GM23338 (cell line): ENCODE data around the gene RELB. TPM values are rescaled to one million over a fixed set of nuclear protein-coding genes. Genes with fewer than 3 reads are reported as not detected.

ENCODE experiments used
- ATAC-seq: fragments of 200-7000 bp; cut with Tn5 transposase; 3 replicates; pipeline ENCODE4 v1.9.1; 2020
- DNase-seq: peaks from one replicate; pipeline ENCODE4 v3.0.0-alpha.2; 2015; ENCODE audit warnings: low spot score
- H2AFZ ChIP-seq: fragments of 200-600 bp; sonication (generic); 2 replicates; pipeline ENCODE4 v1.8.0; 2016; ENCODE audit warnings: antibody characterized with exemption, mild to moderate bottlenecking, moderate library complexity
- H3F3A ChIP-seq: fragments of 200-600 bp; sonication (generic); replicated peaks from 2 replicates; pipeline ENCODE4 v1.8.0; 2017; ENCODE audit warnings: antibody characterized with exemption, mixed run types, low read depth
- H3K27ac ChIP-seq: fragments of 200-600 bp; sonication (generic); 2 replicates; pipeline ENCODE4 v1.6.1; 2016; ENCODE audit warnings: low read depth
- H3K27me3 ChIP-seq: fragments of 200-600 bp; sonication (generic); 2 replicates; pipeline ENCODE4 v1.8.0; 2016; ENCODE audit warnings: mild to moderate bottlenecking, mixed run types, moderate library complexity; ENCODE audit not compliant: insufficient read depth
- H3K36me3 ChIP-seq: fragments of 200-600 bp; sonication (generic); 2 replicates; pipeline ENCODE4 v1.8.0; 2016; ENCODE audit warnings: mild to moderate bottlenecking; ENCODE audit not compliant: insufficient read depth
- H3K4me1 ChIP-seq: fragments of 200-600 bp; sonication (generic); 2 replicates; pipeline ENCODE4 v1.8.0; 2016; ENCODE audit warnings: mild to moderate bottlenecking, moderate library complexity; ENCODE audit not compliant: insufficient read depth
- H3K4me2 ChIP-seq: fragments of 200-600 bp; sonication (generic); 2 replicates; pipeline ENCODE4 v1.7.1; 2017; ENCODE audit warnings: mixed run types
- H3K4me3 ChIP-seq: fragments of 200-600 bp; sonication (generic); 2 replicates; pipeline ENCODE4 v1.6.1; 2016; ENCODE audit warnings: mixed run types
- H3K79me2 ChIP-seq: fragments of 200-600 bp; sonication (generic); replicated peaks from 2 replicates; pipeline ENCODE4 v1.8.0; 2017; ENCODE audit warnings: mild to moderate bottlenecking; ENCODE audit not compliant: insufficient read depth
- H3K9me2 ChIP-seq: fragments of 200-600 bp; sonication (generic); 2 replicates; pipeline ENCODE4 v1.8.0; 2017; ENCODE audit not compliant: insufficient read depth
- H4K20me1 ChIP-seq: fragments of 200-600 bp; sonication (generic); replicated peaks from 2 replicates; pipeline ENCODE4 v1.8.0; 2017; ENCODE audit warnings: mild to moderate bottlenecking; ENCODE audit not compliant: insufficient read depth
- H3K27ac Mint-ChIP-seq: 2 replicates; pipeline ENCODE4 v1.8.0; 2020; ENCODE audit warnings: inconsistent platforms, mild to moderate bottlenecking, moderate library complexity, mixed read lengths
- H3K27me3 Mint-ChIP-seq: 3 replicates; pipeline ENCODE4 v1.8.0; 2022; ENCODE audit warnings: low read depth, mild to moderate bottlenecking, moderate library complexity, mixed read lengths, inconsistent platforms; ENCODE audit not compliant: insufficient read depth, poor library complexity
- H3K36me3 Mint-ChIP-seq: 3 replicates; pipeline ENCODE4 v1.8.0; 2021; ENCODE audit warnings: low read depth, mild to moderate bottlenecking, inconsistent platforms, moderate library complexity, mixed read lengths
- H3K4me1 Mint-ChIP-seq: 3 replicates; pipeline ENCODE4 v1.8.0; 2020; ENCODE audit warnings: mild to moderate bottlenecking, inconsistent platforms, mixed read lengths
- H3K4me3 Mint-ChIP-seq: 3 replicates; pipeline ENCODE4 v1.8.0; 2021; ENCODE audit warnings: moderate library complexity, mild to moderate bottlenecking, inconsistent platforms, mixed read lengths
- H3K9me3 Mint-ChIP-seq: 3 replicates; pipeline ENCODE4 v1.8.0; 2020; ENCODE audit warnings: moderate library complexity, mild to moderate bottlenecking, inconsistent platforms, mixed read lengths
- CREB1 ChIP-seq: fragments of 250-450 bp; sonication (Bioruptor Pico); IDR thresholded peaks from 2 replicates; pipeline ENCODE4 v1.5.0; 2020; ENCODE audit warnings: low read depth, mild to moderate bottlenecking, moderate library complexity
- CTCF ChIP-seq, 2 experiments: fragments of 200-600 bp in 1 of 2; sonication (generic) in 1 of 2; conservative IDR thresholded peaks; 2 replicates each; pipeline versions ENCODE4 v1.5.1 to v1.6.1; 2016 to 2017; ENCODE audit warnings: antibody characterized with exemption in 2 of 2, low read depth in 2 of 2, mild to moderate bottlenecking in 2 of 2, moderate library complexity in 1 of 2
- ETS1 ChIP-seq: IDR thresholded peaks from 2 replicates; pipeline ENCODE4 v1.6.1; 2016; ENCODE audit warnings: antibody characterized with exemption
- EZH2 ChIP-seq: fragments of 200-600 bp; sonication (generic); IDR thresholded peaks from one replicate; pipeline ENCODE4 v1.8.0; 2017; ENCODE audit warnings: antibody characterized with exemption, mild to moderate bottlenecking, low read depth; ENCODE audit not compliant: unreplicated experiment
- EZH2phosphoT487 ChIP-seq: fragments of 200-600 bp; sonication (generic); IDR thresholded peaks from one replicate; pipeline ENCODE4 v1.8.1; 2018; ENCODE audit warnings: antibody characterized with exemption; ENCODE audit not compliant: unreplicated experiment
- JUNB ChIP-seq: IDR thresholded peaks from one replicate; pipeline ENCODE4 v1.6.1; 2016; ENCODE audit warnings: antibody characterized with exemption; ENCODE audit not compliant: unreplicated experiment
- NANOG ChIP-seq: IDR thresholded peaks from 2 replicates; pipeline ENCODE4 v1.6.1; 2016; ENCODE audit warnings: antibody characterized with exemption, borderline replicate concordance
- POLR2AphosphoS5 ChIP-seq: IDR thresholded peaks from 2 replicates; pipeline ENCODE4 v1.6.1; 2016; ENCODE audit warnings: antibody characterized with exemption, low read depth
- REST ChIP-seq: IDR thresholded peaks from one replicate; pipeline ENCODE4 v1.6.1; 2018; ENCODE audit warnings: antibody characterized with exemption; ENCODE audit not compliant: unreplicated experiment
- STAT1 ChIP-seq: IDR thresholded peaks from one replicate; pipeline ENCODE4 v1.6.1; 2016; ENCODE audit warnings: antibody characterized with exemption; ENCODE audit not compliant: unreplicated experiment
- ZNF114 ChIP-seq: fragments of 250-450 bp; sonication (Bioruptor Pico); IDR thresholded peaks from 2 replicates; pipeline ENCODE4 v1.5.0; 2020; ENCODE audit warnings: mild to moderate bottlenecking, moderate library complexity
- ZNF331 ChIP-seq: fragments of 250-450 bp; sonication (Bioruptor Pico); IDR thresholded peaks from 2 replicates; pipeline ENCODE4 v1.5.0; 2020; ENCODE audit warnings: low read depth, mild to moderate bottlenecking, moderate library complexity
- polyA plus RNA-seq: library from polyadenylated mRNA; unstranded; fragments of >200 nt; fragmentation: Nextera tagmentation; extraction: Ambion mirVana; gene quantifications from 2 replicates; pipeline ENCODE4 v1.2.1, GENCODE V29; 2016
- total RNA-seq: library from RNA; depleted of rRNA; stranded (reverse); fragments of >200 nt; shearing (Covaris generic); gene quantifications from 2 replicates; pipeline ENCODE4 v1.2.3, GENCODE V29; 2014
- TF ChIP-seq, protein P1 (sequence below): fragments of 250-450 bp; sonication (Bioruptor Pico); IDR thresholded peaks from 2 replicates; pipeline ENCODE4 v1.5.0; 2020; ENCODE audit warnings: mild to moderate bottlenecking, moderate library complexity

RELB gene
- total and polyA plus RNA-seq, 2 experiments from 2014 or later: 7.9 to 13.1 TPM

DNA sequence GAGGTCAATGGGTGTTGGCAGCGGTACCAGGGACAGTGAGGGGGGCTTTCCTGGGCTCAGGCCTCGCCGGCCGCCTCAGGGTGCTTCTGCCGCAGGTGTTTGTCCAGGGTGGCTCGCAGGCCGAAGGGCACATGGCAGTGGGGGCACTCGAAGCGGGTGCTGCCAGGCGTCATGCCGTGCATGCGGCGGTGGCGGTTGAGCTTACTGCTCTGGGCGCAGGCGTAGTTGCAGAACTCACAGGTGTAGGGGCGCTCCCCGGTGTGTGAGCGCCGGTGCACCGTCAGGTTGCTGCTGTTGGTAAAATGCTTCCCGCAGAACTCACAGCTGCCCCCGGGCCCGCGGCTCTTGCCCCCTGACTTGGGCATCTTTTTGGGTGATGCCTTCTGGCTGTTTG lies 70.3 kb downstream of the RELB start:
- peaks cover 17% of the 10 kb centered on the region for H4K20me1 ChIP-seq
- peaks cover 30% of the 10 kb centered on the region for H3K79me2 ChIP-seq
- H3K4me1 Mint-ChIP-seq: peaks cover 12% of the 10 kb centered on the region; the same call in 2 of the 3 replicates
- H3K27me3 ChIP-seq: no peaks in the 10 kb centered on the region
- H3K4me3 ChIP-seq: no peak overlapping the region
- H3K27ac Mint-ChIP-seq: no peak overlapping the region
- no peak overlapping the region for H2AFZ ChIP-seq
- no peak overlapping the region for H3K4me3 Mint-ChIP-seq
- H3K4me2 ChIP-seq: no peak overlapping the region
- H3F3A ChIP-seq: peaks cover 18% of the 10 kb centered on the region; the same call in 1 of the 2 replicates
- H3K36me3 ChIP-seq: peaks cover 8% of the 10 kb centered on the region; the same call in 1 of the 2 replicates
- no peak for DNase-seq
- H3K36me3 Mint-ChIP-seq: peaks cover 44% of the 10 kb centered on the region
- ATAC-seq: no peak
- no peak overlapping the region for H3K27ac ChIP-seq
- TF ChIP-seq STAT1 (no peak), ZNF114 (CRISPR knock-in tag) (no peak), CTCF (conservative IDR thresholded peaks at IDR 0.05; ENCODE audit: low read depth in 2 of 2) (no peak), POLR2AphosphoS5 (no peak), JUNB (no peak), NANOG (no peak), REST (no peak), CREB1 (CRISPR knock-in tag) (no peak), EZH2phosphoT487 (no peak), EZH2 (no peak), ZNF331 (no peak), ETS1 (no peak)
- TF ChIP-seq, protein P1, sequence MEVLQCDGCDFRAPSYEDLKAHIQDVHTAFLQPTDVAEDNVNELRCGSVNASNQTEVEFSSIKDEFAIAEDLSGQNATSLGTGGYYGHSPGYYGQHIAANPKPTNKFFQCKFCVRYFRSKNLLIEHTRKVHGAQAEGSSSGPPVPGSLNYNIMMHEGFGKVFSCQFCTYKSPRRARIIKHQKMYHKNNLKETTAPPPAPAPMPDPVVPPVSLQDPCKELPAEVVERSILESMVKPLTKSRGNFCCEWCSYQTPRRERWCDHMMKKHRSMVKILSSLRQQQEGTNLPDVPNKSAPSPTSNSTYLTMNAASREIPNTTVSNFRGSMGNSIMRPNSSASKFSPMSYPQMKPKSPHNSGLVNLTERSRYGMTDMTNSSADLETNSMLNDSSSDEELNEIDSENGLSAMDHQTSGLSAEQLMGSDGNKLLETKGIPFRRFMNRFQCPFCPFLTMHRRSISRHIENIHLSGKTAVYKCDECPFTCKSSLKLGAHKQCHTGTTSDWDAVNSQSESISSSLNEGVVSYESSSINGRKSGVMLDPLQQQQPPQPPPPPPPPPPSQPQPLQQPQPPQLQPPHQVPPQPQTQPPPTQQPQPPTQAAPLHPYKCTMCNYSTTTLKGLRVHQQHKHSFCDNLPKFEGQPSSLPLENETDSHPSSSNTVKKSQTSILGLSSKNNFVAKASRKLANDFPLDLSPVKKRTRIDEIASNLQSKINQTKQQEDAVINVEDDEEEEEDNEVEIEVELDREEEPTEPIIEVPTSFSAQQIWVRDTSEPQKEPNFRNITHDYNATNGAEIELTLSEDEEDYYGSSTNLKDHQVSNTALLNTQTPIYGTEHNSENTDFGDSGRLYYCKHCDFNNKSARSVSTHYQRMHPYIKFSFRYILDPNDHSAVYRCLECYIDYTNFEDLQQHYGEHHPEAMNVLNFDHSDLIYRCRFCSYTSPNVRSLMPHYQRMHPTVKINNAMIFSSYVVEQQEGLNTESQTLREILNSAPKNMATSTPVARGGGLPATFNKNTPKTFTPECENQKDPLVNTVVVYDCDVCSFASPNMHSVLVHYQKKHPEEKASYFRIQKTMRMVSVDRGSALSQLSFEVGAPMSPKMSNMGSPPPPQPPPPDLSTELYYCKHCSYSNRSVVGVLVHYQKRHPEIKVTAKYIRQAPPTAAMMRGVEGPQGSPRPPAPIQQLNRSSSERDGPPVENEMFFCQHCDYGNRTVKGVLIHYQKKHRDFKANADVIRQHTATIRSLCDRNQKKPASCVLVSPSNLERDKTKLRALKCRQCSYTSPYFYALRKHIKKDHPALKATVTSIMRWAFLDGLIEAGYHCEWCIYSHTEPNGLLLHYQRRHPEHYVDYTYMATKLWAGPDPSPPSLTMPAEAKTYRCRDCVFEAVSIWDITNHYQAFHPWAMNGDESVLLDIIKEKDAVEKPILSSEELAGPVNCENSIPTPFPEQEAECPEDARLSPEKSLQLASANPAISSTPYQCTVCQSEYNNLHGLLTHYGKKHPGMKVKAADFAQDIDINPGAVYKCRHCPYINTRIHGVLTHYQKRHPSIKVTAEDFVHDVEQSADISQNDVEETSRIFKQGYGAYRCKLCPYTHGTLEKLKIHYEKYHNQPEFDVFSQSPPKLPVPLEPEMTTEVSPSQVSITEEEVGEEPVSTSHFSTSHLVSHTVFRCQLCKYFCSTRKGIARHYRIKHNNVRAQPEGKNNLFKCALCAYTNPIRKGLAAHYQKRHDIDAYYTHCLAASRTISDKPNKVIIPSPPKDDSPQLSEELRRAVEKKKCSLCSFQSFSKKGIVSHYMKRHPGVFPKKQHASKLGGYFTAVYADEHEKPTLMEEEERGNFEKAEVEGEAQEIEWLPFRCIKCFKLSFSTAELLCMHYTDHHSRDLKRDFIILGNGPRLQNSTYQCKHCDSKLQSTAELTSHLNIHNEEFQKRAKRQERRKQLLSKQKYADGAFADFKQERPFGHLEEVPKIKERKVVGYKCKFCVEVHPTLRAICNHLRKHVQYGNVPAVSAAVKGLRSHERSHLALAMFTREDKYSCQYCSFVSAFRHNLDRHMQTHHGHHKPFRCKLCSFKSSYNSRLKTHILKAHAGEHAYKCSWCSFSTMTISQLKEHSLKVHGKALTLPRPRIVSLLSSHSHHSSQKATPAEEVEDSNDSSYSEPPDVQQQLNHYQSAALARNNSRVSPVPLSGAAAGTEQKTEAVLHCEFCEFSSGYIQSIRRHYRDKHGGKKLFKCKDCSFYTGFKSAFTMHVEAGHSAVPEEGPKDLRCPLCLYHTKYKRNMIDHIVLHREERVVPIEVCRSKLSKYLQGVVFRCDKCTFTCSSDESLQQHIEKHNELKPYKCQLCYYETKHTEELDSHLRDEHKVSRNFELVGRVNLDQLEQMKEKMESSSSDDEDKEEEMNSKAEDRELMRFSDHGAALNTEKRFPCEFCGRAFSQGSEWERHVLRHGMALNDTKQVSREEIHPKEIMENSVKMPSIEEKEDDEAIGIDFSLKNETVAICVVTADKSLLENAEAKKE (CRISPR knock-in tag): no peak
- H3K9me2 ChIP-seq: no peaks in the 10 kb centered on the region
- peaks cover 16% of the 10 kb centered on the region for H3K27me3 Mint-ChIP-seq
- peaks cover 12% of the 10 kb centered on the region for H3K4me1 ChIP-seq
- no peaks in the 10 kb centered on the region for H3K9me3 Mint-ChIP-seq
